Stimulated activated CD8-positive, alpha-beta memory T cell treated with anti-CD3 and anti-CD28 coated beads, Interleukin-12 subunit alpha, Interleukin-12 subunit beta, amount 100 ng/mL, for 1 hour (primary cell): ENCODE measurements around the gene CDK4.

Source experiments
- DNase-seq: peaks from one replicate; pipeline ENCODE4 v3.0.0-alpha.2; 2020; ENCODE audit warnings: low read depth

The CDK4 gene

GRCh38 chr12:57700317-57700716 lies 51.8 kb downstream of the CDK4 start:
- DNase-seq, result no peak

GRCh38 chr12:57698414-57698813 lies 53.7 kb downstream of the CDK4 start:
- no peak for DNase-seq
